Limb (tissue), 2 donors: ENCODE results near the gene IGHMBP2.
"Not testable (repeated sequence)": the region's sequence is repeated elsewhere in the genome, so short reads cannot be mapped to it uniquely, and the experiment has no call there.

Source experiments
- DNase-seq, 2 donors: peaks; one replicate each; pipeline ENCODE4 v3.0.0-alpha.2; 2016; ENCODE audit errors: extremely low spot score in 2 of 2

Gene IGHMBP2

GRCh38 chr11:68903288-68904247, at the start of gene IGHMBP2, which contains the start of gene MRPL21:
TSS of gene IGHMBP2 (plus strand) at chr11:68903891. CDS start at chr11:68903953, 62 bp downstream.
TSS of gene MRPL21 (minus strand) at chr11:68903832. CDS start at chr11:68903810, 22 bp downstream.
- DNase-seq = peak; percentile 75 to 93

- DNase-seq = no peak
These were observed 49.3 kb upstream of the IGHMBP2 start for GRCh38 chr11:68854273-68854958.

- peak in 1 of 2 donors; percentile 53 for DNase-seq
These were observed 48.3 kb upstream of the IGHMBP2 start for GRCh38 chr11:68855205-68855981.

- DNase-seq = not testable (repeated sequence)
These were observed 47.2 kb upstream of the IGHMBP2 start for GRCh38 chr11:68856425-68857030.

- DNase-seq = no peak
These were observed 46.6 kb upstream of the IGHMBP2 start for GRCh38 chr11:68857037-68857586.

- no peak for DNase-seq
These were observed 44.6 kb upstream of the IGHMBP2 start for GRCh38 chr11:68859123-68859522.

- DNase-seq = no peak
These were observed 41.3 kb upstream of the IGHMBP2 start for GRCh38 chr11:68862421-68862820.

- DNase-seq = no peak
These were observed 40.0 kb upstream of the IGHMBP2 start for GRCh38 chr11:68863553-68864265.

- DNase-seq = no peak
These were observed 38.5 kb upstream of the IGHMBP2 start for GRCh38 chr11:68865241-68865640.

- DNase-seq = no peak
These were observed 36.6 kb upstream of the IGHMBP2 start for GRCh38 chr11:68867066-68867465.

GRCh38 chr11:68868221-68868835, 35.4 kb upstream of the IGHMBP2 start:
- no peak for DNase-seq

- DNase-seq = no peak
These were observed 33.2 kb upstream of the IGHMBP2 start for GRCh38 chr11:68870470-68870869.

- DNase-seq = no peak
These were observed 31.3 kb upstream of the IGHMBP2 start for GRCh38 chr11:68872216-68873003.

- DNase-seq = no peak
These were observed 25.7 kb upstream of the IGHMBP2 start for GRCh38 chr11:68878022-68878421.

- DNase-seq = no peak
These were observed 22.8 kb upstream of the IGHMBP2 start for GRCh38 chr11:68880851-68881250.

- DNase-seq = no peak
These were observed 22.4 kb upstream of the IGHMBP2 start for GRCh38 chr11:68881320-68881719.

- no peak for DNase-seq
These were observed 21.3 kb upstream of the IGHMBP2 start for GRCh38 chr11:68882391-68882790.

GRCh38 chr11:68884827-68885226, 18.9 kb upstream of the IGHMBP2 start:
- not testable (repeated sequence) for DNase-seq

GRCh38 chr11:68889948-68890446, 13.7 kb upstream of the IGHMBP2 start:
- DNase-seq = peak; percentile 79 to 86
